Esophagus muscularis mucosa (tissue), 4 donors: Measurements from ENCODE around the gene PFN1. TPM values are rescaled to one million over a fixed set of nuclear protein-coding genes. Genes with fewer than 3 reads are reported as not detected.

Source experiments
- DNase-seq: peaks from one replicate; pipeline ENCODE4 v3.0.0-alpha.2; 2017; ENCODE audit errors: extremely low spot score
- H3K27ac ChIP-seq, 4 donors: fragments of 200-600 bp; sonication (generic); replicated peaks in 1 of 4; 1 replicate in 3 of 4; 2 replicates in 1 of 4; pipeline ENCODE4 v1.5.1; 2016 to 2019; ENCODE audit warnings: mild to moderate bottlenecking in 1 of 4
- H3K27me3 ChIP-seq, 4 donors: fragments of 200-600 bp; sonication (generic); one replicate each; pipeline versions ENCODE4 v1.5.1 to v1.6.0; 2016 to 2019
- H3K36me3 ChIP-seq, 4 donors: fragments of 200-600 bp; sonication (generic); one replicate each; pipeline ENCODE4 v1.5.1; 2016 to 2019
- H3K4me1 ChIP-seq, 4 donors: fragments of 200-600 bp; sonication (generic); one replicate each; pipeline ENCODE4 v1.5.1; 2016 to 2019
- H3K4me3 ChIP-seq, 4 donors: fragments of 200-600 bp; sonication (generic); 1 replicate in 2 of 4; 2 replicates in 2 of 4; pipeline ENCODE4 v1.5.1; 2016 to 2019; ENCODE audit warnings: mild to moderate bottlenecking in 4 of 4, moderate library complexity in 1 of 4
- H3K9me3 ChIP-seq, 4 donors: fragments of 200-600 bp; sonication (generic); 1 replicate in 3 of 4; 2 replicates in 1 of 4; pipeline ENCODE4 v1.5.1; 2016 to 2019
- CTCF ChIP-seq, 3 experiments: fragments of 200-600 bp in 2 of 3; fragments of 450-650 bp in 1 of 3; sonication (generic) in 2 of 3; IDR thresholded peaks; one replicate each; pipeline ENCODE4 v1.5.1; 2017 to 2019; ENCODE audit warnings: antibody characterized with exemption in 3 of 3, mild to moderate bottlenecking in 2 of 3, moderate library complexity in 1 of 3
- EP300 ChIP-seq: sonication (generic); formaldehyde crosslinking; IDR thresholded peaks from one replicate; pipeline ENCODE4 v1.6.1; 2017; ENCODE audit warnings: antibody characterized with exemption
- POLR2A ChIP-seq: fragments of 450-650 bp; IDR thresholded peaks from one replicate; pipeline ENCODE4 v1.6.1; 2017; ENCODE audit warnings: antibody characterized with exemption, moderate library complexity, mild to moderate bottlenecking, low read depth
- POLR2AphosphoS5 ChIP-seq, 2 donors: sonication (generic); formaldehyde crosslinking; IDR thresholded peaks; one replicate each; pipeline ENCODE4 v1.6.1; 2017; ENCODE audit warnings: antibody characterized with exemption in 2 of 2
- WGBS: methylation state at CpG from one replicate; pipeline ENCODE4 v1.1.5; 2018; 5-methylcytosine and 5-hydroxymethylcytosine counted together
- intact Hi-C: fragments of 100-400 bp; cut with DNase I; formaldehyde crosslinking; loops from one replicate; pipeline ENCODE4 v1.15.1; 2023
- total RNA-seq, 4 donors: library from RNA; depleted of rRNA; stranded (reverse); fragments of >200 nt; gene quantifications; one replicate each; pipeline versions ENCODE4 v1.1.0 to v1.2.1, GENCODE V29; 2016

Gene PFN1
- total RNA-seq, 4 donors from 2014 or later, result 1,019 to 1,635 (median 1,341) TPM

DNA sequence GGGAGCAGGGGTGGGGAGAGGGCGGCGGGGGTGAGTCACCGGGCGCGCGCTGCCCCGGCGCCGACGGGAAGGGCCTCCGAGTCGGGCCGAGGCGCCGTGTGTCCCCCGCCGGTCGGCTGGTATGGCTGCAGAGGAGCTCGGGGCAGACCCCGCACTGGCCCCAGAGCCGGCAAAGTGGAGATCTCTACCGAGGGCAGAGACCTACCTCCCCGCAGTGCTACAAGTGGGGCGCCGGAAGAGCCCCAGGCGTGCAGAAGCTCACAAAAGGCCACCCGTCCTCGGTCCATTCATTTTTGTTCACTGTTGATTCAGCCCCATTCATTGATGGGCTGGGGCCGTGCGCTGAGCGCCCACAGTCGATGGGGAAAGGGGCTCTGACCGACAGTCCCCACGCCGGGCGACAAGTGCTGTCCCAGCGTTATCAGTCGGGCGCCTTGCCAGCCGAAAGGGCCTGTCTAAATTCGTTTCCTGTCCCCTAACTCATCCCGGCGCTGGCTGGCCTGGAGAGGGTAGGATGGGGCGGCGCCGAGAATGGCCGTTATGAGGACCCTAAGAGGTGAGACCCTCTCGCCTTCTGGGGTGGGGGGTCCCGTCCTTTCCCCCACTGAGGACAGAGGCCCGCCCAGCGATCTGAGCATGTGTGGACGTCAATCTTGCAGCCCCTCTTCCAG is 1.9 kb upstream of the PFN1 start:
- no peaks in the 10 kb centered on the region for H3K27me3 ChIP-seq
- H3K4me1 ChIP-seq, result peaks cover 36 to 54% (median 49%) of the 10 kb centered on the region in 4 donors
- TF ChIP-seq CTCF (IDR thresholded peaks at IDR 0.05), result no peak
- TF ChIP-seq EP300, result no peak
- TF ChIP-seq POLR2A, result no peak
- no peak for TF ChIP-seq POLR2AphosphoS5 (IDR thresholded peaks at IDR 0.05)
- DNase-seq, result no peak
- peaks cover 0 to 23% (median 16%) of the 10 kb centered on the region in 4 donors for H3K36me3 ChIP-seq
- peaks cover 0 to 2% (median 0%) of the 10 kb centered on the region in 4 donors for H3K9me3 ChIP-seq
- H3K4me3 ChIP-seq, result peak overlapping the region; percentile 87 to 100 (median 100)
- peak overlapping the region; percentile 94 to 100 (median 98) for H3K27ac ChIP-seq
- 10% methylated on average over 29 of the region's 52 CpGs for WGBS
- intact Hi-C loops, result no loop called here

DNA sequence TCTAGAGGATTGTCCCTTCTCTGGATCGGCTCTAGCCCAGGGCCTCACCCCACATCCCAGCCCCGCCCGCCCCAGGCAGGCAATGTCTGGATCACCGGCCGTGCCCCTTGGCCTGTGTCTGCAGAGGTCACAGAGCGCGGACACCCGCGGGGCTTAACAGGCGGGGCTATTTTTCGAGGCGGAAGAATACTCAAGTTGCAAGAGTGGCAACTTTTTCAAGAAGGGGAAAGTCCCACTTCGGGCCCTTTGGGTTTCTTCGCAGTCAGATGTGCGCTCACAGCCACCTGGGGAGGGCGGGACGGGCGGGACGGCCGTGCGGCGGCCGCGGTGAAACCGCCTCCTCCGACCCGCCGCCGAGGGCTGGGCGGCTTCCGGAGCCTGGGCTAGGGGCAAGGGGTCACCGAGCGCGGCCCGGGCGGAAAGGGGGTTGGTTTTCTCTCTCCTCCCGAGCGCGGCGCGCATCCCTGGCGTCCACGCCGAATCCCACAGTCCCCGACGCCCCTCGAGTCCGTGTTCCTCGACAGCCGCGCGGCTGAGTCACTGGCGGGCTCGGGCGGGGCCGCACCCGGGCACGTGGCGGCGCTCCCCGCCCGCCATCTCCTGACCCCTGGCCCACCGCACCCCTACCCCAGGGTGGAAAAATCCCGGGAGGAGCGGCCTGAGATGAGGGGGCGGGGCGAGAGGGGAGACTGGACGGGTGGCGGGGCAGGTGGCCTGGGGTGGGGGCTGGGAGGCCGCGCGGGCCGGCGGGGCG is 1.2 kb upstream of the PFN1 start:
- H3K4me3 ChIP-seq, result peak overlapping the region; percentile 87 to 100 (median 100)
- intact Hi-C loops, result loop anchor here (2.0 kb wide), 1 partner anchor 17 kb away; the partner anchor contains the start of gene SPAG7
- H3K4me1 ChIP-seq, result peaks cover 43 to 61% (median 56%) of the 10 kb centered on the region in 4 donors
- peaks cover 0 to 2% (median 0%) of the 10 kb centered on the region in 4 donors for H3K9me3 ChIP-seq
- H3K36me3 ChIP-seq, result peaks cover 5 to 30% (median 23%) of the 10 kb centered on the region in 4 donors
- peak overlapping the region; percentile 94 to 100 (median 98) for H3K27ac ChIP-seq
- DNase-seq, result peak; percentile 94
- H3K27me3 ChIP-seq, result no peaks in the 10 kb centered on the region
- 1% methylated on average over 26 of the region's 75 CpGs for WGBS
- TF ChIP-seq POLR2AphosphoS5 (IDR thresholded peaks at IDR 0.05) (peak in 1 of 2 donors; percentile 60), POLR2A (no peak), CTCF (IDR thresholded peaks at IDR 0.05) (no peak), EP300 (no peak)

DNA sequence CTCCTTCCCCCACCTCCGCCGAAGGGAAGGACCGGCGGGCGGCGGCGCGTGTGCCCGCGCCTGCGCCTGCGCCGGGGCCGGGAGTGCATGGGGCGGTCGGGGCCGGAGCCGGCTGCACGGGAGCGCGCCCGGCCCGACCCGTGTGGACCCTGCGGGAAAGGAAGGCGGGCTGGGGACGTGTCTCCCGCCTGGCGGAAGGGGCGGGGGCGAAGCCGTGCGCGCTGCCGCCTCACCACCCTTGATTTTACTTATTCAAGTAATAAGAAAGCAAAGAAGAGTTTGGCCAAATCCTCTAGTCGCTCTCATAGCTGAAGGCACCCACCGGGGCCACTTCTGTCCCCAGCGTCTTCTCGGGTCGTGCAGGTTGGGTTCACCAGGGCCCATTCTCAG is 596 bp upstream of the PFN1 start:
- H3K27ac ChIP-seq, result peak overlapping the region; percentile 94 to 100 (median 98)
- peaks cover 0 to 2% (median 0%) of the 10 kb centered on the region in 4 donors for H3K9me3 ChIP-seq
- 2% methylated on average over 37 of the region's 40 CpGs for WGBS
- intact Hi-C loops, result loop anchor here (2.0 kb wide), 1 partner anchor 18 kb away; the partner anchor contains the start of gene SPAG7
- peaks cover 5 to 36% (median 29%) of the 10 kb centered on the region in 4 donors for H3K36me3 ChIP-seq
- H3K27me3 ChIP-seq, result no peaks in the 10 kb centered on the region
- TF ChIP-seq POLR2A (peak; percentile 8), POLR2AphosphoS5 (IDR thresholded peaks at IDR 0.05) (peak; percentile 53 to 59), CTCF (IDR thresholded peaks at IDR 0.05) (no peak), EP300 (no peak)
- H3K4me1 ChIP-seq, result peaks cover 45 to 67% (median 62%) of the 10 kb centered on the region in 4 donors
- H3K4me3 ChIP-seq, result peak overlapping the region; percentile 87 to 100 (median 100)
- peak; percentile 93 for DNase-seq

DNA sequence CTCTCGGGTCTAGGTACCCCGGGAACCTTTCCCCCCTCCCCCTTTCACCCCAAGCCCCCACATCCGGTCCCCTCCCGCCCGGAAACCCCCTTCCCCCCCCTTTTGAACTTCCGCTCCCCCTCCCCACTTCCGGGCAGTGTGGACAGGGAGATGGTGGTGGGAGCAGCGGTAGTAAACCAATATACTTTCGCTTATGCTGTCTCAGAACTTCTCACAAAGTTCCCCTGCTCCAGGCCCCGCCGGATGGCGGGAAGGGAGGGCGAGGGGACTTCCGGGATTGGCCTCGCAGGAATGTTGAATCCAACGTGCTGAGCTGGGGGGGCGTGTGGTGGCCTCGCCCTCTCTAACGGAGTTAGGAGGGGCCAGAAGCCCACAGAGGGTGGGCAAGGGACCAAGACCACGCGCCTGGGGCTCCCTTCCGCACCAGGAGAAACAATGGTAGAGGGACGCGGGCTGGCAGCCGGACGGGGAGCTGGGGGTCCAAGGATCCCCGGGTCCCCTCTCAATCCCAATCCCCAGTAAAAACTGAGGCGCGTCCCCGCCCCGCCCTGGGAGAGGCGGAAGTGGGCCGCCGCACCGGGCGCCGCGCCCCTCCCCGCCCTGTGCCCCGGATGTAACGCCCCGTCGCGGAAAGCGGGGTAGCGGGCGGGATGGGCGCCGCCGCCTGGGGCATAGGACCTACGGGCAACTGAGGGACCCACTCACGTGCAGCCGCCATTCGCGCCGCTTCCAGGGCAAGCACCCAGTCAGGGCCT is 742 bp downstream of the PFN1 start:
- intact Hi-C loops, result loop anchor here (2.0 kb wide), 1 partner anchor 19 kb away; the partner anchor contains the start of gene SPAG7
- Histone ChIP-seq H3K4me3 (peak overlapping the region; percentile 87 to 100 (median 100)), H3K36me3 (peaks cover 17 to 50% (median 42%) of the 10 kb centered on the region in 4 donors), H3K4me1 (peaks cover 45 to 80% (median 74%) of the 10 kb centered on the region in 4 donors), H3K9me3 (peaks cover 0 to 2% (median 0%) of the 10 kb centered on the region in 4 donors), H3K27me3 (no peaks in the 10 kb centered on the region), H3K27ac (peak overlapping the region; percentile 94 to 100 (median 98))
- no peak for TF ChIP-seq CTCF (IDR thresholded peaks at IDR 0.05)
- TF ChIP-seq EP300, result no peak
- peak; percentile 33 to 52 for TF ChIP-seq POLR2AphosphoS5 (IDR thresholded peaks at IDR 0.05)
- 0% methylated on average over 15 of the region's 56 CpGs for WGBS
- DNase-seq, result no peak
